HEK293T (cell line): ENCODE data around the gene RO60.
"Not testable (repeated sequence)": the region's sequence is repeated elsewhere in the genome, so short reads cannot be mapped to it uniquely, and the experiment has no call there.

Experiments used
- CTCF ChIA-PET: fragments of 350-600 bp; formaldehyde crosslinking; extraction: SDS; loops from one replicate; lab custom pipeline; 2021; ENCODE audit warnings: antibody characterized with exemption, inconsistent platforms; lab: Yijun Ruan, JAX
- POLR2A ChIA-PET: fragments of 350-600 bp; formaldehyde crosslinking; extraction: SDS; loops from one replicate; lab custom pipeline; 2020; ENCODE audit warnings: antibody characterized with exemption, inconsistent platforms; lab: Yijun Ruan, JAX
- DNase-seq: peaks from one replicate; pipeline ENCODE4 v3.0.0; 2012; ENCODE audit warnings: mixed read lengths; ENCODE audit errors: extremely low spot score
- ARNT ChIP-seq: fragments of 450-650 bp; IDR thresholded peaks from 2 replicates; pipeline ENCODE4 v1.6.1; 2017; ENCODE audit warnings: mild to moderate bottlenecking
- BHLHE40 ChIP-seq: fragments of 450-650 bp; IDR thresholded peaks from 2 replicates; pipeline ENCODE4 v1.6.1; 2016; ENCODE audit warnings: mild to moderate bottlenecking, moderate library complexity, borderline replicate concordance
- CTBP1 ChIP-seq: fragments of 450-650 bp; IDR thresholded peaks from 2 replicates; pipeline ENCODE4 v1.6.1; 2016; ENCODE audit warnings: borderline replicate concordance
- ELF4 ChIP-seq: fragments of 450-650 bp; IDR thresholded peaks from 2 replicates; pipeline ENCODE4 v1.6.1; 2017; ENCODE audit warnings: antibody characterized with exemption
- FOXA1 ChIP-seq: fragments of 450-650 bp; IDR thresholded peaks from 2 replicates; pipeline ENCODE4 v1.6.1; 2016; ENCODE audit warnings: mild to moderate bottlenecking
- FOXK2 ChIP-seq: fragments of 450-650 bp; IDR thresholded peaks from 2 replicates; pipeline ENCODE4 v1.6.1; 2016; ENCODE audit warnings: mild to moderate bottlenecking
- FOXM1 ChIP-seq: fragments of 450-650 bp; IDR thresholded peaks from 2 replicates; pipeline ENCODE4 v1.6.1; 2017; ENCODE audit warnings: mild to moderate bottlenecking, borderline replicate concordance
- HDGF ChIP-seq: fragments of 450-650 bp; IDR thresholded peaks from 2 replicates; pipeline ENCODE4 v1.6.1; 2017; ENCODE audit warnings: antibody characterized with exemption, borderline replicate concordance
- L3MBTL2 ChIP-seq: fragments of 450-650 bp; conservative IDR thresholded peaks from 2 replicates; pipeline ENCODE4 v1.6.1; 2016; ENCODE audit warnings: mild to moderate bottlenecking
- LEF1 ChIP-seq: fragments of 450-650 bp; IDR thresholded peaks from 2 replicates; pipeline ENCODE4 v1.6.1; 2017; ENCODE audit warnings: mild to moderate bottlenecking, borderline replicate concordance
- NFRKB ChIP-seq: fragments of 450-650 bp; IDR thresholded peaks from 2 replicates; pipeline ENCODE4 v1.6.1; 2016; ENCODE audit warnings: mild to moderate bottlenecking, moderate library complexity
- SP1 ChIP-seq: fragments of 450-650 bp; IDR thresholded peaks from 2 replicates; pipeline ENCODE4 v1.6.1; 2017
- SUZ12 ChIP-seq: fragments of 450-650 bp; IDR thresholded peaks from 2 replicates; pipeline ENCODE4 v1.6.1; 2016; ENCODE audit warnings: mild to moderate bottlenecking
- TARDBP ChIP-seq: fragments of 450-650 bp; IDR thresholded peaks from 2 replicates; pipeline ENCODE4 v1.6.1; 2016
- ZNF384 ChIP-seq: fragments of 450-650 bp; IDR thresholded peaks from 2 replicates; pipeline ENCODE4 v1.6.1; 2016
- TF ChIP-seq, protein P1 (sequence below): fragments of 450-650 bp; IDR thresholded peaks from 2 replicates; pipeline ENCODE4 v1.6.1; 2016

Gene RO60

GRCh38 chr1:193016788-193017187 is 42.6 kb upstream of the RO60 start:
- CTCF ChIA-PET = no interaction called here
- DNase-seq = no peak
- POLR2A ChIA-PET = no interaction called here
- no peak for TF ChIP-seq ARNT
- no peak for TF ChIP-seq SP1
- no peak for TF ChIP-seq ZNF384
- no peak for TF ChIP-seq ELF4
- TF ChIP-seq HDGF = no peak
- TF ChIP-seq FOXA1 = no peak
- TF ChIP-seq FOXM1 = no peak

DNA sequence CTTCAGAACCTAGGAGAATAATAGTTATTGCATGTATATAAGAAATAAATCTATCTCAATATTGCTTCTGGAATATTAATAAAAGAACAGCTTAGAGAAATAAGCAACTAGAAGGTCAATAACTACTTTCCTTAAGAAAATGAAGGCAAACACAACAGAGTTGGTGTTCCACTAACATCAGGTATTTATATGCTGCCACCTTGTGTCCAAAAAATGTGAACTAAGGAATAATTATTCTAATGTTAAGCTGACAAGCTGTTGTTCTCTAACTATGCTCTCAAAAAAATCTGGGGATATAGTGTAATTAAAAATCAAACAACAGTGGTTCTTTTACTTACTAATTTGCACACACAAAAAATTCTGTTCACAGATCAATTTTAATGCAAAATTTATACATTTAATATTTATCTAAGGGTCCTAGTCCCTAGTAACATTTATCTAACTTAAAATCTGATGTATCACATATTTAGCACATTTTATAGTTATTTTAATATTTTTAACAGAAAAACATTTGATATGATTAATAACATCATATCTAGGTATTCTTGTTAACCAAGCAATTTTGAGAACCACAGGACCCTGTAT is 39.9 kb upstream of the RO60 start:
- POLR2A ChIA-PET = no interaction called here
- no peak for DNase-seq
- TF ChIP-seq FOXA1 (no peak), ZNF384 (no peak), LEF1 (no peak)
- TF ChIP-seq, protein P1, sequence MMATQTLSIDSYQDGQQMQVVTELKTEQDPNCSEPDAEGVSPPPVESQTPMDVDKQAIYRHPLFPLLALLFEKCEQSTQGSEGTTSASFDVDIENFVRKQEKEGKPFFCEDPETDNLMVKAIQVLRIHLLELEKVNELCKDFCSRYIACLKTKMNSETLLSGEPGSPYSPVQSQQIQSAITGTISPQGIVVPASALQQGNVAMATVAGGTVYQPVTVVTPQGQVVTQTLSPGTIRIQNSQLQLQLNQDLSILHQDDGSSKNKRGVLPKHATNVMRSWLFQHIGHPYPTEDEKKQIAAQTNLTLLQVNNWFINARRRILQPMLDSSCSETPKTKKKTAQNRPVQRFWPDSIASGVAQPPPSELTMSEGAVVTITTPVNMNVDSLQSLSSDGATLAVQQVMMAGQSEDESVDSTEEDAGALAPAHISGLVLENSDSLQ = no peak
- CTCF ChIA-PET = interaction anchor here (0.5 to 2.5 kb wide), 5 partner anchors 38 to 545 kb away, joined by 3 to 10 read pairs (median 3); no protein-coding TSS in a partner anchor

DNA sequence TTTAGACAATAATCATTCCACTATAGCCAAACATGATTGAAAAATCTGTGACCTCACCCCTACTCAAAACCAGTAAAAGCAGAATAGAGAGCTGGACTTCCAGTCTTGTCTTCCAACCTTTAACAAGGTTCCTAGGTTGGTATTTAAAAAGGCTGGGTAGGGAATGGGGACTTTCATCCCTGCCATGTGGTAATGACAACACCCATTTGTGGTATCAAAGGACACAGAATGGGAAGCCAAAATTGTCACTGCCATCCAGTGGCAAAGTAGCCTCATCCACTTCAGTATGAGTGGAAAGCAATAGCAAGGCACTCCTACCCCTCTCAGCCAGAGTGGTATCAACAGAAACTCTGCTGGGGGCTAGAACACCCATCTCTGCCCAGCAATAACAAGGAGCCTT is 34.2 kb upstream of the RO60 start:
- TF ChIP-seq ZNF384 (no peak), CTBP1 (no peak), ARNT (no peak), FOXA1 (no peak), SUZ12 (no peak)
- TF ChIP-seq, protein P1 = no peak
- ChIA-PET CTCF (no interaction called here), POLR2A (no interaction called here)
- DNase-seq = no peak

- CTCF ChIA-PET = no interaction called here
- TF ChIP-seq BHLHE40 (no peak), LEF1 (no peak), TARDBP (no peak), ELF4 (no peak), SP1 (no peak), ZNF384 (no peak)
- TF ChIP-seq, protein P1 = no peak
- POLR2A ChIA-PET = interaction anchor here (1.4 kb wide), 1 partner anchor 28 kb away, joined by 5 read pairs; no protein-coding TSS in a partner anchor
These were observed 29.1 kb upstream of the RO60 start for GRCh38 chr1:193030280-193030679.

DNA sequence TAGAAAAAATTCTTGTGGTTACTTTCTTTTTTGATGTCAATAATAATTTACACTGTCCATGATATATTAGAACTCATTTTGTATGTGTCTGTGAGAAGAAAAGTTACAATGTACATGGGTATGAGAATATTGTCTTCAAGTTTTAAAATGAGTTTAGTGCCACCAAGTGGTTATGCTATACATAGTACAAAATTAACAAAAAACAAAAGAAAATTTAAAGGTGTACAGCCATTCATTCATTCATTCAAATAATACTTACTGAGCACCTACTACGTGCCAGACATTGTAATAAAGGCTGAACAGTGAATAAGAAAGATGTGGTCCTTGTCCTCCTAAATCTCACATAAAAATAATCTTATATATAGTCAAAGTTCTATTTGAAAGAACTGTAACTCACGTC is 28.0 kb upstream of the RO60 start:
- no peak for DNase-seq
- ChIA-PET POLR2A (interaction anchor here (1.0 kb wide), 1 partner anchor 27 kb away, joined by 3 read pairs; no protein-coding TSS in a partner anchor), CTCF (interaction anchor here (0.7 kb wide), 1 partner anchor 558 kb away, joined by 3 read pairs; no protein-coding TSS in a partner anchor)
- TF ChIP-seq TARDBP (no peak), ARNT (no peak), ELF4 (no peak), HDGF (no peak), SUZ12 (no peak), FOXK2 (no peak), SP1 (no peak), L3MBTL2 (no peak), FOXA1 (no peak), ZNF384 (no peak), FOXM1 (no peak), CTBP1 (no peak), LEF1 (no peak), BHLHE40 (no peak), NFRKB (no peak)
- TF ChIP-seq, protein P1 = no peak

More at GRCh38 chr1:193030280-193030679, 29.1 kb upstream of the RO60 start:
- DNase-seq = no peak

DNA sequence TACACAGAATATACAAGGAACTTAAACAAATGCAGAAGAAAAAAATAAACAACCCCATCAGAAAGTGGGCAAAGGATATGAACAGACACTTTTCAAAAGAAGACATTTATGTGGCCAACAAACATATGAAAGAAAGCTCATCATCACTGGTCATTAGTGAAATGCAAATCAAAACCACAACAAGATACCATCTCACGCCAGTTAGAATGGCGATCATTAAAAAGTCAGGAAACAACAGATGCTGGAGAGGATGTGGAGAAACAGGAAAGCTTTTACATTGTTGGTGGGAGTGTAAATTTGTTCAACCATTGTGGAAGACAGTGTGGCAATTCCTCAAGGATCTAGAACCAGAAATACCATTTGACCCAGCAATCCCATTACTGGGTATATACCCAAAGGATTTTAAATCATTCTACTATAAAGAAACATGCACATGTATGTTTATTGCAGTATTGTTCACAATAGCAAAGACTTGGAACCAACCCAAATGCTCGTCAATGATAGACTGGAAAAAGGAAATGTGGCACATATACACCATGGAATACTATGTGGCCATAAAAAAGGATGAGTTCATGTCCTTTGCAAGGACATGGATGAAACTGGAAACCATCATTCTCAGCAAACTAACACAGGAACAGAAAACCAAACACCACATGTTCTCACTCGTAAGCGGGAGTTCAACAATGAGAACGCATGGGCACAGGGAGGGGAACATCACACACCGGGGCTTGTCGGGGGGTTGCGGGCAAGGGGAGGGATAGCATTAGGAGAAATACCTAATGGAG is 26.6 kb upstream of the RO60 start:
- CTCF ChIA-PET = interaction anchor here (0.6 kb wide), 2 partner anchors 8 to 1778 kb away, joined by 3 read pairs; no protein-coding TSS in a partner anchor
- POLR2A ChIA-PET = interaction anchor here (1.0 kb wide), 1 partner anchor 26 kb away, joined by 3 read pairs; no protein-coding TSS in a partner anchor
- not testable (repeated sequence) for DNase-seq
